SIG-M5 (cell line): Measurements from ENCODE around the gene ERC2.

Experiments used
- DNase-seq: peaks from one replicate; lab custom pipeline; 2025; lab: John Stamatoyannopoulos, UW

Gene ERC2

DNA sequence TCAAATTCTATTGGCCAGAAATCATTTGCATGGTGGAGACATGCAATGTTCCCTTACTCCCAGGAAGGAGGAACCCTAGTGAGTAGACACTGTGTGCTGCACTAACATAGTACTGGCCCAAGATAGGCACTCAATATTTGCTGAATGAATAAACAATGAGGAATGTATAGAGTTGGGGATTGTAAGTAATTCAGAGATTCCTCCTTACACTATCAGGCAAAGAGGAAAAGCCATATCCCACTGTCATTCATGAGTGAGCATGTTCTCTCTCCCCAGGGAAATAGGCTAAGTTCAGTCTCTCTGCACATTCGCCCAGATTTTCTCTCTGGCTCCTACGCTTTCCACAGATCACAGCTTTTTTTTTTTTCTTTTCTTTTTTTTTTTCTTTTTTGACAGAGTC, 826.3 kb downstream of the ERC2 start:
- no peak for DNase-seq

DNA sequence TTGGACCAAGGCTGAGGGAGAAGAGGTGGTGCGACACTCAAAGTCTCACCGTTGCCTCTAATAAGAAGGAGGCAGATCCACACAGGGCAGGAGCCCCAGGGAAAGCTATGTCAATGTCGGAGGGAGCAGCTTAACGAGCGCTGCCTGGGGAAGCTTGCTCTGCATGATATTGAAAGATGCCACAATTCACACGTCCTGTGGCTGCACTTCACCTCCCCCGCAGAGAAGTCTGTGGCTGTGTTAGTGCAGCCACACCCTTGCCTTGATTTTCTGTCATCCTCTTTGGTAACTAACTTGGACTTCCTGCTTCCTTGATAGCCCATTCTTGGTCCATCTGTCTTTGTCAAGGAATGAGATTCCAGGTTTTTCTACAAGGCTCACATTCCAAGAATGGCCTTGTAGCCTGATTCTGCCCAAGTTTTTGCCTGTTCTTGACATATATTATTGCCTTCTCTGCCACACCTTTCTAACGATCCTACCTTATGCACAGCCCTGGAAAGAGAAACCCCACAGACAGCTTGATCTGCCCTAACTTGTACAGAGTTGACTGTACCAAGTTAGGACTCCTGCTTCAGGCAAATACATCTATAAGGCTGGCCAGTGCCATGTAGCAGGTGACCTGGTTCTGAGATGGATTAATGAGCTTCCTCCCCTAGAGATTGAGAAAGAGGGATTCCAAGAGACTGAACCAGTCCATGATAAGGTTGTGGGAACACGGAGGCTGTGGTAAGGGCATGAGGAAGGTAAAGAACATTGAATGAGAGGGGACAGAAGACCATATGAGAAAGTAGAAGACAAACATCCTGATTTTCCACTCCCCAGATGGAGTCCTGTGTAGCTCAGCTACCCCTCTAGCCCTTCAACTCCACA, 828.1 kb downstream of the ERC2 start:
- no peak for DNase-seq

DNA sequence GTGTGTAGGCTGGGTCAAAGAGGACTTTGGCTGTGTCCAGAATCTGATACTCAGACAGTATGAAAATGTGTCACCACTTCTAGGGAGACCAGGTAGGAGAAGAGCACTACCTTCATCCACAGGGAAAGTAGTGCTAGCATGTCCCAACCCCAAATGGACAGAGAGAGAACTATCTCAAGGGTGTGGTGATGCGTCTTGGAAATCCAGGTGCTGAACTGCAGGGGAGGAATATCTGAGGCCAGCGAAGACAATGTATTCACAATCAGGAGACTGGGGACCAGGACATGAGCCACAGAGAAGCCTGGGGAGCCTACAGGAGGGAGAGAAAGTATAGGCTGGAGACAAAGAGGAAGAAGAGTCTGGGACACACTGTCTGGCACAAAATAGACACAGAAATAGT, 829.1 kb downstream of the ERC2 start:
- no peak for DNase-seq

DNA sequence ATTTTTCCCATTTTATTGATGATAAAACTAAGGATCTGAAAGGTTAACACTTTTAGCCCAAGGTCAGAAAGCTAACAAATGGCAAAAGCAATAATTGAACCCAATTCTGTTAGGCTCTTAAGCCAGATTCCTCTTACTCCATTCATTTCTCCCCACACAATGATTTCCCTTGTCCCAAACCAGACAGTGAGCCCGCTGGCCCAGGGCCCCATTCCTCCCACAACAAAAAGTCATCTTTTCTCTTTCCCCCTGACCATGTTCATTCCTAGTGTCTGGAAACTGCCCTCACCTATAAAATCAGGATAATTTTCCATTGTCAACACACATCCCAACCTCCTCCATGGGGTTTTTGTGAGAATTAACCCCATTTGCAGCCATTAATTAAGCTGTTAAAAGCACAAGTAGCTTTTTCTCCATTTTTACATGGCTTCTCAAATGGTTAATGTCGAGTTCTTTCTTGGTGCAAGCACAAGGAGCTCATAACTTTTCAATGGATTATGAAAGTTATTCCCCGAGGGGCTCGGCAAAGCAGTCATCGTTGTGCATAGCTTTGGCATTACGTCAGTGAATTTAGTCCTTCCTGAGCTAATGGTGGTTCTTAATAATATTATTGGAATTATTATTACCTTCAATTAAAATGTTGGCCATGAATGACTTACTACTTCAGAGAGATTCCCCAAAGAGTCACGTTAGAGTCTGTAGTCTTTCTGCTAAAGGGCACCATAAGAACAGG, 830.2 kb downstream of the ERC2 start:
- DNase-seq, result no peak

DNA sequence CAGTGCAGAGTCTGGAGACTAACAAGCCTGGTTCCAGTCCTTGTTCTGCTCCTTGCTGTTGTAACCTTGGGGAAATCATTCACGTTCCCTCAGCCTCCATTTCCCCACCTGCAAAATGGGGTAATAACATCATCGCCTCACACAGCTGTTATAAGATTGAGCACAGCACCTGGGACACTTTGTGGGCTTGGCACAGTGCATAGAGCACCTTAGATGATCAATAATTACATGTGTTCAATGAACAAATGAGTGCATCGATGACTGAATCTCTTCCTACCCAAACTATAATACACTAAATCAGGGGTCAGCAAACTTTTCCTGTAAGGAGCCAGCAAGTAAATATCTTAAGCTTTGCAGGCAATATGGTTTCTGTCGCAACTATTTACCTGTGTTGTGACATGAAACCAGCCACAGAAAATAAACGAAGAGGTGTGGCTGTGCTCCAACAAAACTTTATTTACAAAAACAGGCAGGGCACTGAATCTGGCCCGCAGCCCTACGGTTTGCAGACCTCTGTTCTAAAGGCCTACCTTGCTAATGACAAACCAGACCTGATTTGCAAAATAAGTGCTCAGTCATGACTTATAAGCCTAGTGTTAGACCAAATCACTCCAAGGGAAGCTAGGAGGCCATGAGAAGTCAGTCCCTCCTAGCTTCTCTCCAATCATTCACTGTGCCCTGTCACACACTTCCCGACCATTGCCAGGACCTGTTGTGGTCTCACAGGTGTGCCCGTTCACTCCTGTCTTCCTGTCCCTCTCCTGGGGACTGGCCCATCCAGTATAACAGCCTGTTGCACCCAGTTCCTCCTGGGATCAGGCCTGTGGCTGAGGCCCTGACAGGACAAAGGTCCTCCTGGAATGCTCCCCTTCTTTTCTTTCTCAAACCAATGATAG, 831.7 kb downstream of the ERC2 start:
- DNase-seq, result no peak

DNA sequence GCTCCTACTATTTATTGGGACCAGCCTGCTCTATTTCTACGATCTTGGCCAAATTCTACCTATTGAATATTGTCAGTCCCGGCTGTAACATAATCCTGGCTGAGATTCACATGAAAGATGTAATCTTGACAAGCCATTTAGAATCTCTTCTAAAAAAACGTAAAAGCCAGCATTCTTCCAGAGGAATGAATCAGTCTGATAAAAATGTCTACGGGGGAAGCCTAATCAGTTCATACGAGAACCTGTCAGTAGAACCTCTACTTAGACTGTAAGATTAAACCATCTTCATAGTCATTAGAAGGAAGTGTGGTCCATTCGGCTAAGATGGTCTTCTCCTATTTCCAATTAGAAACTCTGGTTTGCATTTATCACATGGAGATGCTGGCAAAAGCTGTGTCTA, 833.9 kb downstream of the ERC2 start:
- DNase-seq, result no peak

DNA sequence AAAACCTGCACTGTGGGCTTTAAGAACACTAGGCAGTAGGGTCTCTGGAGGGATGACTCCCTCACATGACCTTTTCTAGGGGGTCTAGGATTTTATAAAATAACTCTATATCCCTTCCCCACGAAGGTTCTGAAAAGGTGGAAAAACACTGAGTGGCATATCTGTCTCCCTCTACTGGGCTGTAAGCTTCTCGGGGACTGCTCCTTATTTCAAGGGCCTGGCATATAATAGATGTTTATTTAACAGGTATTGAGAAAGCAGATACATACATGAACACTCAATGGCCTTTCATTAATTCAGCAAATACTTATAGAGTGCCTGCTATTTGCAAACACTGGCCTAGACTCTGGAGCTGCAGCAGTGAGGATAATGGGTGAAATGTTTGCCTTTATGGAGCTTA, 834.9 kb downstream of the ERC2 start:
- no peak for DNase-seq

DNA sequence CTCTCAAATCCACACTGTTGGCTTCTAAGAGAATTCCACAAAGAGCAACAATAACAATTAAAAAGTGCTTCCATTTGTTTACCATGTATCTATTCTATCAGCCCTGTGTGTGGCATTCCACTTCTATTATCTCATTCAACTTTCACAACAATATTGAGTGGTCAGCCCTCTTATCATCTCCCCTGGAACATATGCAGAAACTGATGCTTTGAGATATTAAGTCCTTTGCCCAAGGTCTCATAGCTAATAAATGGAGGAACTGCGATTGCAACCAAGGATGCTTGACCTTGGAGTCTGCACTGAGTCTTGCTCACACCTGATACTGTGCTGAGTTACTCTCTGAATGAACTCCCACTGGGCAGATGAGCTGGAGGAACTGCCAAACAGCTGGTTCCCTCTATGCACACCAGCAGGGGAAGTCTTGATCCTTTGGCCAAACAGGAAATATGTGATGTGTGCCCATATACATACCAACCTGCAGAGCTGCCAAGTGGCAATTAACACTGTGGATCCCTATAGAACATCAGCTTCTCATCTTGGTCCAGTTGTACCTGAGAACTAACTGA, 836.4 kb downstream of the ERC2 start:
- DNase-seq, result no peak

DNA sequence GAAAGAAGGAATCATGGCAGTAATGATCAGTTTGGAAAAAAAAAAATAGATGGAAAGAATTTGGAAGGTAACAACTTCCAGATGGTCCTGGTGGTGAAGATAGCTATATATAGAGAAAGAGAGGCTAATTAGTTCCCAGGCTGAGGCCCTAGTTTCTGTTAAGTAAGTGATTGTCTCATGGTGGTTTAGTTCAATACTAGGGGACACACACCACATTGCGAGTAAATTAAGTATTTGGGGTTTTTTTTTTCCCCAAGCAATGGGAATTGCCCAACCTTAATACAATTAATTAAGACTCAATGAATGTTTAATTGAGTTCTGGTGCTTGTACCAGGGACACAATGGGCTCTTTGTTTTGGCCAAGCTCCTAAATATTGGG, 837.4 kb downstream of the ERC2 start:
- DNase-seq, result no peak

DNA sequence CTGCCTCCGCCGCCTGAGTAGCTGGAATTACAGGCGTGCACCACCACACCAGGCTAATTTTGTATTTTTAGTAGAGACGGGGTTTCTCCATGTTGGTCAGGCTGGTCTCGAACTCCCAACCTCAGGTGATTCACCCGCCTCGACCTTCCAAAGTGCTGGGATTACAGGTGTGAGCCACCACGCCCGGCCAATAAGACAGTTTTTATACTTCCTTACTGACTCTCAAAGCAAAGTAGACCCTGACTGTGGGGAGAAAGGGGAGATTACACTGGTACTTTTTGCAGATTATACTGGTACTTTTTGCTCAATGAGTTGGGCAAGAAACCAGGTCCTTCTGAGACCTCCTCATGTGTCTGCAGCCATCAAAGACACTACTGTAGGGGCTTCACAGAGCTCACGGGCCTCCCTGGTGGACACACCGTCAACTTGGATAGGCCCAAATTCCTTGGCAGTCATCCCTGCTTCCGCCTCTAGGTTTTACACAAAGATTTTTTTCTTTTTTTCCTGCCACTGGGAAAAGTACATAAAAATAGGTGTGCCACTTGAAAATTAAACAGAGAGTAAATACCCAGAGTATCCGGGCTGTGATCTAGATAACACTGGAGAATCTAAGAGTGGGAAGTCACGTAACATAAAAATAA, 837.9 kb downstream of the ERC2 start:
- DNase-seq, result no peak

DNA sequence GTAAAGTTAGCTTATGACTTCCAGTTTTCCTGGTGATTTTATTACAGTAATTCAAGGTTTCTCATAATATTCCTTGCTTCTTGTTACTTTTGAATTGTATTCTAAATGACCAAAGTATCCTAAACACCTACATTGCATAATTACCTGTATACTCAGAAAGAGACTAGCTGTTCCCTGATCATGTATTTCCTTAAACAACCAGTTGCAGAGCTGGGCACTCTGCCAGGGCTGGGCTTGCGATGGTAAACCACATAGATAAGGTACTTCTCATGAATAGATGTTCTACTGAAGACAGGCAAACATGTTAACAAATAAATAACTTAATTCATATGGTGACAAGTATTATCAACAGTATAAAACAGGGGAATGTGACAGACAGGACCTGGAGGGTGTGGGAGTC, 838.8 kb downstream of the ERC2 start:
- DNase-seq, result no peak

DNA sequence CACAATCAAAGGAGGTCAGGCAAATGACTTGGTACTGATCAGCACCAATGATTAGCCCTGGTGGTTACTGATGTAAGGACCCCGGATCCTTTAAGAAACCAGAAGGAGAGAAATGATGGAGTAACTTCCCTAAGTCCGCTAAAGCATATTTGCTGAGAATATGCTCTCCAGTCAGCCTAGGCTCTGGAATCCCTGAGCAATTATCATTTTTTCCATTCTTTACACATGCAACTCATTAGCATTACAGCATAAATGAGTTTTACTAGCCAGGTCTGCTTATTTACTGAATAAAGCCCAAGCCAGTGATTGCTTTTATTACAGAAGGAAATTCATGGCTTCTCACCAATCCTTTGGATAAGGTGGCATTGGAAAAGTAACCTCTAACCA, 842.0 kb downstream of the ERC2 start:
- DNase-seq, result no peak

DNA sequence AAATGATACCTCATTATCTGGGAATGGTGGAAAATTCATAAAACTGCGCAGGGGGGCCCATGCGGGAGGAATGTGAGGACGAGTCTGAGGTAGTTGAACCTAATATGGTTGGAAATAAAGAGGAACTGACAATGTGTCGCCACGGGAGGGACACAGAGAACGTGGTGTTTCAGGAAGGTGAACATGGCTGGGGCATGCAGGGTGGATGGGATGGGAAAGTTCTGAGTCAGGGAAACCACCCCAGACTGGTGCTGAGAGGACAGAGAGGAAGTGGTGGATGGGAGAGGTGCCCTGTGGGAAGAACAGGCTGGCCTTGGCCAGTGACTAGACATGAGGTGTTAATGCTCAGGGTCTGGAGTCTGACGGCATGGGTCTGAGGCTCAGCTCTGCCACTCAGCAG, 844.0 kb downstream of the ERC2 start:
- no peak for DNase-seq

DNA sequence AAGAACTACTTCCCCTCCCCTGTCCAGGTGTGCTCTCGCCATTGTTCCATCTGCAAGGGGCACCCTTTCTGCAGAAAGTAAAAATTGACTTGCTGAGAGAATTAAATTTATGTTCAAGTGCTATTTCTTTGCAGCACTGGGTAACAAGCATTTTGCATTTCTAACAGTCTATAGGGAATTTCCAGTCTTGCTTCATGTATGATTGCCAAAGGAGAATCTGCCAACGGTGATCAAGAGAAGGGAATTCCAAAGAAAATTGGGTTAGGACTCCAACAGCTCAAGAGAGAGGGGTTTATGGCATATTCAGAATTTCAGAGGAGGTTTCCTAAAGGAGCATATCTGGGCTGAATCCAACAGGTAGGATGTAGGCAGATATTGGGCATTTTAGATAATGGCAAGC, 844.5 kb downstream of the ERC2 start:
- DNase-seq, result no peak

DNA sequence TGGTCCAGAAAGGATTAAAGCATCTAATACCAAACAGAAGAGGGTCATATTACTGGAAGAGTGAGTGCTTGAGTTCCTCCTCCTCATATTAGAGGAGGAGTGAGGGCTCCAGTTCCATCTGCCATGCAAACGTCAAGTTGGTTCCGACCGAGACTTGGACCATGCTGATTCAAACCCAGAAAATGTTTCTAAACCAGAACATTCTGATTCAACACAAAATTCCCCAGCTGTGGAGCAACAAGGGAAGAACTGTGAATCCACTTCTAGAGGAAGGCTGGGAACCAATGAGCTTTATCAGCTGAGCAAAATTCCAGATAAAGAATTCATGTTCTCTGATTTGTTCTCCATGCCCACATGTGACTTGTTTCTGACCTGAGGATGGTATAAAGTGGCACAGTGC, 845.5 kb downstream of the ERC2 start:
- DNase-seq, result no peak

DNA sequence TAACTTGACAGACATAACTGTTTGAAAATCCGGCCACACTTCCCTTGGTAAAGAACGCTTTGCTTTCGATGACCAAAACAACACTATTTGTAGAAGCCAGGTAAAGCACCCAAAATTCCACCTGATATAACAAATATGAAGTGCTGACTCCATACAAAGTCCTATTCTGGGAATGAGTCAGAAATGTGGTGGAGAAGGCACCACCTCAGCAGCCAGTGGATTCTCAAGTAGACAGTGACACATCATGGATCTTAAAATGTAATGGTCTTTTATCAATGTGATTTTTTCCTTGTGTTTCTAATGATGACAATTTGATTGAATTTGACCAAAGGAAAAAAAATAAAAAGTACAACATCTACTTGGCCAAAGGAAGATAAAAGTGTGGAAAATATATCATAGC, 846.2 kb downstream of the ERC2 start:
- DNase-seq, result no peak

DNA sequence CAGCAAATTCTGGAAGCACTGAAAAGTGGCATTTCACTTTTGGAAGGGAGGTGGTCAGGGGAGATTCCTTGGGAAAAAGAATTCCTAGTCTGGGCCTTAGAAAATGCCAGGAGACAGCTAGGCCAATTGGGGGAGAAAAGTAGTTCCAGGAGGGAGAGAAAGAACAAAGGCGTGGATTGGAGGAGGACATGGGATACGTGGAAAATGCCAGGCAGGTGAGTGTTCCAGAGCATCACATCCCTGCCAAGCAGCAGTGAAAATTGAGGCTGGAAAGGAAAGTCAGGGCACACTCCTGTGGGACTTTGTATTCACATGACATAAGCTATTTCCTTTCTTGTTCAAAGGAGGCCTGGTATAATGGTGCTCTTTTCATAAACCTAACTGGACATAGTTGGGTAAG, 846.6 kb downstream of the ERC2 start:
- DNase-seq, result no peak

DNA sequence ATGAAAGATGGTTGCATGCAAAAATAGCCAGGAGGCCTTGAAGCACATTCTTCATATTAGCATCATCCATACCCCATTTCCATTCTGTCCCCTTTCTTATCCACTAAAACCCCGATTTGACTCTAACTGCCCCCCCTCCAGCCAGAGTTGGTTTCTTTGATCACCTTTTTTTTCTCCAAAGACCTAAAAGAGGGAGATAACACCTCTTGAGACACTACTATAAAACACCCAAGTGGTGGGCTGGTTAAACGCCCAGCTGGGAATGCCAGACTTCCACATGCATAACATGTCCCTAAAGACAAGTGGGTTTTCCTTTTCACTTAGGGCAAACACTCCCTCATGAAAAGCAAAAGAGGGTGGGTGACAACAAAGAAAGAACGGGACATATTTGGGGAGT, 847.2 kb downstream of the ERC2 start:
- DNase-seq, result no peak

DNA sequence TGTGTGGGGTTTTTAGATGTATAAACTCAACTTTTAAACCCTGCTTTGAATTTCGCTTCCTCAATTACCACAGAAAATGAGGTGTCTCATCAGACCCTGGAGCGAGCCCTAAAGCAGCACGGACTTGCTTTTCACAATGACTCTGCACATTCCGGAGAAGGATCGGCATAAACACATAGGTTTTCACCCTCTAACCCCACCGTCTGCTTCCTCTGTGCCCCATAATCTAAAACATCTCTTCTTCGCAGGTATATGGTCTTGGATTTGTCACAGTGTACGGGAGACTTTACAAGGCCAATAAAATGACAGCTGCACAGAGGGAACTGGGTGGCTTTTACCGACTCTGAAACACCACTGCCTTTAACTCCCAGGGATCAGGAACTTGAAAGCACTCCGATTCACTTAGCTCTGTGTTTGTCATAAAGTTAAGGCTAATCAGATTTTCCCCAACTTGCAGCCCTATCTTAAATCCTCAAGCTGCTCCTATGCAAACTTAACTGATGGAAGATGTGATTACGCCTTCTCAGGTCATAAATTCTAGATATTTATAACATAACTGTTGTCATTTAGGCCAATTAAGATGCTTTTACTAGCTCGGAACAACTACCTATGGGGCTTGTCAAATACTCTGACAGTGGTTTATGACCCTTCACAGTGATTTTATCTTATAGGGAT, 847.8 kb downstream of the ERC2 start:
- DNase-seq, result no peak

DNA sequence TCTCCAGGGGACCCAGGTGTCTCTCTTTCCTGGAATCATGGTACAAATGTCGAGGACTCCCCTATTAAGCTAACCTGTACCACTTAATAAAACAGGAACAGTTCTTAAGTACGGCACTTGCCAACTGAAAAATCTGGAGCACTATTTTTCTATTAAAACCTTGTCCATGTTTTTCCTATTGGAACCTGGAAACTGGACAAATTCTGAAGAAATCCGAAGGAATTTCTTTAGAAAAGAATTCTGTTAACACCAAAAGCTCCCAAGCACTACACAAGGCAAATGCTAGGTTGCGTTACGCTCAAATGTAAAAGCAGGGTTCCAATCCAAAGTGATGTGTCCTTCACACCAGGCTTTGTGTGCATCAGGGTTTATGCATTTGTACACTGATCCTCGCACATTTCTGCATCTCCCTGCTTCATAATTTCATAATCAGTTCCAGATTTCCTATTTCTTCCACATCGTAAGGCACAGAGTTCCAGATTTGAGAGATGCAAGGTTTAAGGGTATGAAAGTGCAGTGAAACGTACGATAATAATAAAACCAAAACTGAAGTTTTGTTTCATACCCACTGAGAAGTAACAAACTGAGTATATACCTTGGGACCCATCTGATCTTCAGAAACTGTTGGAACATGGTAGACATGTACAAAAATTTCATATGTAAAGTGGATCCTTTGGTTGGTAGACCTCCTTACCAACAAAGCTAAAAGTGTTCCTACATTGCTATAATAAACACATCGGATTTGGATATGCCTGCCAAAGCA, 849.0 kb downstream of the ERC2 start:
- no peak for DNase-seq

DNA sequence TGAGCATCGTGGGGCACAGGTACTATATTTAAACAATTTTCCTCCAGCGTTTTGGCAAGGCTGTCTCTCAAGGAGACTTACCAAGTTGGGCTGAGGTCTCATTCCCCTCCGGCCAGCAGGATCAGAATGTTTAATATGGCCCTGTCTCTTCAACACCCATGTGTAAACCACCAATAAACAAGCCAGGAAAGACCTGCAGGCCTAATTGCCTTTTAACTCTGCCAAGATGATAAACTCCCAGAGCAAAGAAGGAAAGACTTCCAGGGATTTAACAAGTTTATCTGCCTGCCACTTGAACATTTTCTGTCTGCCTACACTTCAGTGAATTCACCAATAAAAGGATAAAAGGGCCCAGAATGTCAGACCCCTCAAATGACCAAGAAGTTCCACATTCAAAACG, 850.9 kb downstream of the ERC2 start:
- DNase-seq, result no peak
